PC-3 (cell line): ENCODE data around the gene KCTD1. TPM values are rescaled to one million over a fixed set of nuclear protein-coding genes. Genes with fewer than 3 reads are reported as not detected.
A peak's percentile ranks its signal among the peaks of the same experiment; 100 is the strongest.

Source experiments
- ATAC-seq: fragments of 200-7000 bp; cut with Tn5 transposase; 2 replicates; pipeline ENCODE4 v1.9.1; 2020; ENCODE audit warnings: mild to moderate bottlenecking, moderate library complexity
- BruUV-seq: library from RNA; stranded (reverse); fragments of 400-500 nt; replicated peaks from 2 replicates; lab custom pipeline; 2021; lab: Mats Ljungman, UMichigan
- CTCF ChIA-PET: fragments of 300-600 bp; sonication (Branson Sonifier 250); formaldehyde crosslinking; loops from one replicate; lab custom pipeline; 2022; ENCODE audit warnings: antibody characterized with exemption; lab: Charles Lee
- POLR2A ChIA-PET: fragments of 300-600 bp; sonication (Branson Sonifier 250); formaldehyde crosslinking; loops from one replicate; lab custom pipeline; 2022; ENCODE audit warnings: antibody characterized with exemption; ENCODE audit not compliant: unreplicated experiment; lab: Charles Lee
- DNase-seq: peaks from one replicate; pipeline ENCODE4 v3.0.0-alpha.2; 2015
- H2AFZ ChIP-seq: fragments of 300-600 bp; sonication (generic); 2 replicates; pipeline ENCODE4 v1.6.0; 2016; ENCODE audit warnings: antibody characterized with exemption, low read length
- H3F3A ChIP-seq: fragments of 300-600 bp; sonication (generic); one replicate; pipeline ENCODE4 v1.6.0; 2017; ENCODE audit warnings: antibody characterized with exemption, low read length, control low read depth, mild to moderate bottlenecking; ENCODE audit not compliant: unreplicated experiment
- H3K27ac ChIP-seq: fragments of 300-600 bp; sonication (generic); 2 replicates; pipeline ENCODE4 v1.5.1; 2016; ENCODE audit warnings: mild to moderate bottlenecking, low read length
- H3K27me3 ChIP-seq: fragments of 300-600 bp; sonication (generic); 2 replicates; pipeline ENCODE4 v1.6.1; 2016; ENCODE audit warnings: low read length, mixed read lengths
- H3K36me3 ChIP-seq: fragments of 300-600 bp; sonication (generic); 2 replicates; pipeline ENCODE4 v1.6.1; 2016; ENCODE audit warnings: low read depth, mixed run types, low read length, mixed read lengths
- H3K4me1 ChIP-seq: fragments of 300-600 bp; sonication (generic); 2 replicates; pipeline ENCODE4 v1.5.1; 2016; ENCODE audit warnings: low read length; ENCODE audit not compliant: insufficient read depth
- H3K4me2 ChIP-seq: fragments of 300-600 bp; sonication (generic); 2 replicates; pipeline ENCODE4 v1.6.0; 2016; ENCODE audit warnings: low read length
- H3K4me3 ChIP-seq: fragments of 300-600 bp; sonication (generic); 2 replicates; pipeline ENCODE4 v1.5.1; 2016; ENCODE audit warnings: mild to moderate bottlenecking, low read length, mixed read lengths
- H3K79me2 ChIP-seq: fragments of 300-600 bp; sonication (generic); 2 replicates; pipeline ENCODE4 v1.6.1; 2017; ENCODE audit warnings: low read length, mixed read lengths
- H3K9ac ChIP-seq: fragments of 300-600 bp; sonication (generic); 2 replicates; pipeline ENCODE4 v1.6.0; 2016; ENCODE audit warnings: mild to moderate bottlenecking, low read length
- H3K9me2 ChIP-seq: fragments of 300-600 bp; sonication (generic); replicated peaks from 2 replicates; pipeline ENCODE4 v1.6.1; 2016; ENCODE audit warnings: mixed run types, low read length, mixed read lengths
- H3K9me3 ChIP-seq: fragments of 300-600 bp; sonication (generic); 2 replicates; pipeline ENCODE4 v1.6.1; 2016; ENCODE audit warnings: low read length, mixed read lengths
- H4K20me1 ChIP-seq: fragments of 300-600 bp; sonication (generic); 2 replicates; pipeline ENCODE4 v1.6.1; 2016; ENCODE audit warnings: low read length, mixed read lengths
- CTCF ChIP-seq: fragments of 300-600 bp; sonication (generic); conservative IDR thresholded peaks from 2 replicates; pipeline ENCODE4 v1.5.1; 2017; ENCODE audit warnings: antibody characterized with exemption, low read depth, mild to moderate bottlenecking, low read length
- EZH2 ChIP-seq: fragments of 300-600 bp; sonication (generic); IDR thresholded peaks from one replicate; pipeline ENCODE4 v1.6.1; 2017; ENCODE audit warnings: antibody characterized with exemption, mild to moderate bottlenecking, low read length; ENCODE audit not compliant: unreplicated experiment
- EZH2phosphoT487 ChIP-seq: fragments of 300-600 bp; sonication (generic); IDR thresholded peaks from 2 replicates; pipeline ENCODE4 v1.6.1; 2018; ENCODE audit warnings: mild to moderate bottlenecking, antibody characterized with exemption, low read length, borderline replicate concordance
- intact Hi-C: fragments of 100-400 bp; cut with micrococcal nuclease; formaldehyde crosslinking; loops from 2 replicates; pipeline ENCODE4 v1.9.0; 2023
- total RNA-seq: library from RNA; depleted of rRNA; stranded (reverse); fragments of >200 nt; gene quantifications from 2 replicates; pipeline ENCODE4 v1.2.3, GENCODE V29; 2014

The KCTD1 gene
- total RNA-seq, 1 experiment from 2014 or later, result 15.8 TPM

GRCh38 chr18:26414901-26415440, 133.4 kb downstream of the KCTD1 start:
- Histone ChIP-seq H3K36me3 (no peaks in the 10 kb centered on the region), H3K27me3 (no peaks in the 10 kb centered on the region), H4K20me1 (no peaks in the 10 kb centered on the region), H3K9me3 (no peaks in the 10 kb centered on the region), H3K4me2 (no peak overlapping the region), H3K9ac (no peak overlapping the region), H3K9me2 (no peaks in the 10 kb centered on the region), H3K79me2 (no peaks in the 10 kb centered on the region), H3F3A (no peaks in the 10 kb centered on the region), H2AFZ (no peak overlapping the region), H3K4me1 (no peaks in the 10 kb centered on the region), H3K4me3 (no peak overlapping the region), H3K27ac (no peak overlapping the region)
- ChIA-PET POLR2A (no interaction called here), CTCF (no interaction called here)
- TF ChIP-seq EZH2phosphoT487 (no peak), CTCF (no peak), EZH2 (no peak)
- BruUV-seq, result no TSS peak
- no peak for DNase-seq
- intact Hi-C loops, result no loop called here
- no peak for ATAC-seq

GRCh38 chr18:26409091-26409490, 139.3 kb downstream of the KCTD1 start:
- TF ChIP-seq CTCF, result no peak
- no peak for TF ChIP-seq EZH2phosphoT487
- TF ChIP-seq EZH2, result no peak
- DNase-seq (no peak), ATAC-seq (no peak)
- no peaks in the 10 kb centered on the region for H3K9me2 ChIP-seq
- no peak overlapping the region for H3K4me3 ChIP-seq
- H3K9ac ChIP-seq, result no peak overlapping the region
- intact Hi-C loops, result loop anchor here (10.0 kb wide), 1 partner anchor 206 kb away; no protein-coding TSS in a partner anchor
- H4K20me1 ChIP-seq, result no peaks in the 10 kb centered on the region
- no peaks in the 10 kb centered on the region for H3K27me3 ChIP-seq
- no peaks in the 10 kb centered on the region for H3F3A ChIP-seq
- H3K4me1 ChIP-seq, result no peaks in the 10 kb centered on the region
- no peaks in the 10 kb centered on the region for H3K36me3 ChIP-seq
- POLR2A ChIA-PET, result no interaction called here
- no peak overlapping the region for H3K27ac ChIP-seq
- BruUV-seq, result no TSS peak
- CTCF ChIA-PET, result no interaction called here
- no peak overlapping the region for H2AFZ ChIP-seq
- no peaks in the 10 kb centered on the region for H3K79me2 ChIP-seq
- no peak overlapping the region for H3K4me2 ChIP-seq
- no peaks in the 10 kb centered on the region for H3K9me3 ChIP-seq

- ChIA-PET POLR2A (no interaction called here), CTCF (interaction anchor here (0.5 to 0.7 kb wide), 3 partner anchors 34 to 555 kb away, joined by 4 to 9 read pairs (median 7); no protein-coding TSS in a partner anchor)
- ATAC-seq (no peak), DNase-seq (peak; percentile 17)
- Histone ChIP-seq H3K27me3 (no peaks in the 10 kb centered on the region), H2AFZ (no peak overlapping the region), H4K20me1 (no peaks in the 10 kb centered on the region), H3K27ac (no peak overlapping the region), H3K79me2 (no peaks in the 10 kb centered on the region), H3K9me2 (no peaks in the 10 kb centered on the region), H3K36me3 (no peaks in the 10 kb centered on the region), H3K4me3 (no peak overlapping the region), H3K4me2 (no peak overlapping the region), H3K9ac (no peak overlapping the region), H3F3A (no peaks in the 10 kb centered on the region), H3K4me1 (no peaks in the 10 kb centered on the region), H3K9me3 (no peaks in the 10 kb centered on the region)
- intact Hi-C loops, result loop anchor here (10.0 kb wide), 1 partner anchor 207 kb away; no protein-coding TSS in a partner anchor
- BruUV-seq, result no TSS peak
- no peak for TF ChIP-seq EZH2phosphoT487
- TF ChIP-seq EZH2, result no peak
- no peak for TF ChIP-seq CTCF
Measured at GRCh38 chr18:26407736-26408601, 140.4 kb downstream of the KCTD1 start.
